Measurements from ENCODE around the gene KRTAP20-4. TPM values are rescaled to one million over a fixed set of nuclear protein-coding genes. Genes with fewer than 3 reads are reported as not detected.

KRTAP20-4 gene
- total and polyA plus RNA-seq, 9 of the 15 experiments (the other 6 are each of a cell fraction or from before 2014, with no cell fraction given) = not detected

- no peaks in the 10 kb centered on the region for H3K9me3 ChIP-seq (replicated peaks; ENCODE audit: control insufficient read depth, insufficient read depth, low read depth, low read length)
- H3K4me2 ChIP-seq (ENCODE audit: insufficient read depth, low read length) = no peak overlapping the region
- intact Hi-C loops (cut with micrococcal nuclease) (no loop called here), in situ Hi-C loops (cut with MboI) (no loop called here)
- no peaks in the 10 kb centered on the region for H3K27me3 ChIP-seq (ENCODE audit: control insufficient read depth in 2 of 2, insufficient read depth in 2 of 2, low read length in 2 of 2)
- ChIA-PET POLR2A (no interaction called here), CTCF (ENCODE audit: low intra/inter-chr PET ratio) (no interaction called here)
- H3K27ac ChIP-seq (ENCODE audit: extremely low read depth, low read depth, low read length) = no peak overlapping the region
- H3K9me1 ChIP-seq (ENCODE audit: control insufficient read depth, insufficient read depth, low read length) = no peaks in the 10 kb centered on the region
- no peaks in the 10 kb centered on the region for H3K36me3 ChIP-seq (ENCODE audit: control insufficient read depth, insufficient read depth, low read length)
- ATAC-seq (no peak), DNase-seq (ENCODE audit: extremely low read depth in 1 of 4, low spot score in 3 of 4) (no peak), FAIRE-seq (no peak)
- H4K20me1 ChIP-seq (replicated peaks; ENCODE audit: control insufficient read depth, insufficient read depth, low read length) = no peaks in the 10 kb centered on the region
- H3K79me2 ChIP-seq (ENCODE audit: control insufficient read depth, insufficient read depth, low read length) = no peaks in the 10 kb centered on the region
- no peak overlapping the region for H3K4me3 ChIP-seq
- no peak overlapping the region for H2AFZ ChIP-seq (ENCODE audit: low read depth, low read length)
- BruUV-seq (replicated peaks) = no TSS peak
- 4% methylated on average over 1 of the region's 1 CpG for WGBS (ENCODE audit: insufficient coverage, low coverage, missing lambda C conversion rate)
- H3K9ac ChIP-seq (ENCODE audit: insufficient read depth in 1 of 2, low read depth in 2 of 2, low read length in 2 of 2) = no peak overlapping the region
- TF ChIP-seq RFX7 (CRISPR knock-in tag; IDR thresholded peaks at IDR 0.05) (no peak), NFE2L1 (tag; IDR thresholded peaks at IDR 0.05; ENCODE audit: borderline replicate concordance, low read depth) (no peak), CTCF (IDR thresholded peaks at IDR 0.05 in 2 of 3, conservative IDR thresholded peaks at IDR 0.05 in 1 of 3; ENCODE audit: insufficient read depth in 2 of 3, low read depth in 1 of 3, low read length in 3 of 3) (no peak), MTF1 (CRISPR knock-in tag; IDR thresholded peaks at IDR 0.05; ENCODE audit: borderline replicate concordance) (no peak), TSC22D4 (tag; IDR thresholded peaks at IDR 0.05) (no peak), MYBL2 (IDR thresholded peaks at IDR 0.05; ENCODE audit: low read depth) (no peak), MYBL2 (CRISPR knock-in tag; IDR thresholded peaks at IDR 0.05; ENCODE audit: borderline replicate concordance) (no peak), RBBP5 (IDR thresholded peaks at IDR 0.05; ENCODE audit: borderline replicate concordance, insufficient read depth, low read length, poor library complexity, severe bottlenecking) (no peak), ZNF12 (CRISPR knock-in tag; IDR thresholded peaks at IDR 0.05) (no peak), DPF2 (IDR thresholded peaks at IDR 0.05) (no peak), SRF (CRISPR knock-in tag; IDR thresholded peaks at IDR 0.05) (no peak)
- TF ChIP-seq, protein P1, sequence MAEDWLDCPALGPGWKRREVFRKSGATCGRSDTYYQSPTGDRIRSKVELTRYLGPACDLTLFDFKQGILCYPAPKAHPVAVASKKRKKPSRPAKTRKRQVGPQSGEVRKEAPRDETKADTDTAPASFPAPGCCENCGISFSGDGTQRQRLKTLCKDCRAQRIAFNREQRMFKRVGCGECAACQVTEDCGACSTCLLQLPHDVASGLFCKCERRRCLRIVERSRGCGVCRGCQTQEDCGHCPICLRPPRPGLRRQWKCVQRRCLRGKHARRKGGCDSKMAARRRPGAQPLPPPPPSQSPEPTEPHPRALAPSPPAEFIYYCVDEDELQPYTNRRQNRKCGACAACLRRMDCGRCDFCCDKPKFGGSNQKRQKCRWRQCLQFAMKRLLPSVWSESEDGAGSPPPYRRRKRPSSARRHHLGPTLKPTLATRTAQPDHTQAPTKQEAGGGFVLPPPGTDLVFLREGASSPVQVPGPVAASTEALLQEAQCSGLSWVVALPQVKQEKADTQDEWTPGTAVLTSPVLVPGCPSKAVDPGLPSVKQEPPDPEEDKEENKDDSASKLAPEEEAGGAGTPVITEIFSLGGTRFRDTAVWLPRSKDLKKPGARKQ (CRISPR knock-in tag; IDR thresholded peaks at IDR 0.05) = no peak
- TF ChIP-seq, protein P2, sequence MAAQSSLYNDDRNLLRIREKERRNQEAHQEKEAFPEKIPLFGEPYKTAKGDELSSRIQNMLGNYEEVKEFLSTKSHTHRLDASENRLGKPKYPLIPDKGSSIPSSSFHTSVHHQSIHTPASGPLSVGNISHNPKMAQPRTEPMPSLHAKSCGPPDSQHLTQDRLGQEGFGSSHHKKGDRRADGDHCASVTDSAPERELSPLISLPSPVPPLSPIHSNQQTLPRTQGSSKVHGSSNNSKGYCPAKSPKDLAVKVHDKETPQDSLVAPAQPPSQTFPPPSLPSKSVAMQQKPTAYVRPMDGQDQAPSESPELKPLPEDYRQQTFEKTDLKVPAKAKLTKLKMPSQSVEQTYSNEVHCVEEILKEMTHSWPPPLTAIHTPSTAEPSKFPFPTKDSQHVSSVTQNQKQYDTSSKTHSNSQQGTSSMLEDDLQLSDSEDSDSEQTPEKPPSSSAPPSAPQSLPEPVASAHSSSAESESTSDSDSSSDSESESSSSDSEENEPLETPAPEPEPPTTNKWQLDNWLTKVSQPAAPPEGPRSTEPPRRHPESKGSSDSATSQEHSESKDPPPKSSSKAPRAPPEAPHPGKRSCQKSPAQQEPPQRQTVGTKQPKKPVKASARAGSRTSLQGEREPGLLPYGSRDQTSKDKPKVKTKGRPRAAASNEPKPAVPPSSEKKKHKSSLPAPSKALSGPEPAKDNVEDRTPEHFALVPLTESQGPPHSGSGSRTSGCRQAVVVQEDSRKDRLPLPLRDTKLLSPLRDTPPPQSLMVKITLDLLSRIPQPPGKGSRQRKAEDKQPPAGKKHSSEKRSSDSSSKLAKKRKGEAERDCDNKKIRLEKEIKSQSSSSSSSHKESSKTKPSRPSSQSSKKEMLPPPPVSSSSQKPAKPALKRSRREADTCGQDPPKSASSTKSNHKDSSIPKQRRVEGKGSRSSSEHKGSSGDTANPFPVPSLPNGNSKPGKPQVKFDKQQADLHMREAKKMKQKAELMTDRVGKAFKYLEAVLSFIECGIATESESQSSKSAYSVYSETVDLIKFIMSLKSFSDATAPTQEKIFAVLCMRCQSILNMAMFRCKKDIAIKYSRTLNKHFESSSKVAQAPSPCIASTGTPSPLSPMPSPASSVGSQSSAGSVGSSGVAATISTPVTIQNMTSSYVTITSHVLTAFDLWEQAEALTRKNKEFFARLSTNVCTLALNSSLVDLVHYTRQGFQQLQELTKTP (IDR thresholded peaks at IDR 0.05; ENCODE audit: low read depth in 1 of 2, partially characterized antibody in 2 of 2) = no peak
- no peaks in the 10 kb centered on the region for H3K4me1 ChIP-seq (replicated peaks in 1 of 2; ENCODE audit: control insufficient read depth in 2 of 2, insufficient read depth in 2 of 2, low read length in 2 of 2)
These were observed 26.5 kb downstream of the KRTAP20-4 start for GRCh38 chr21:30646904-30647414.
